CD4-positive, alpha-beta T cell (primary cell): Measurements from ENCODE around the gene TBC1D3B. TPM values are rescaled to one million over a fixed set of nuclear protein-coding genes. Genes with fewer than 3 reads are reported as not detected.

Source experiments
- ATAC-seq: fragments of 200-7000 bp; cut with Tn5 transposase; one replicate; pipeline ENCODE4 v1.10.0; 2022; ENCODE audit warnings: mild to moderate bottlenecking; ENCODE audit not compliant: poor library complexity
- CTCF ChIA-PET: fragments of 350-600 bp; sonication (Branson Sonifier 250); formaldehyde crosslinking; loops from one replicate; lab custom pipeline; 2021; ENCODE audit warnings: antibody characterized with exemption, inconsistent platforms; lab: Charles Lee
- POLR2A ChIA-PET: fragments of 350-600 bp; sonication (Branson Sonifier 250); formaldehyde crosslinking; loops from one replicate; lab custom pipeline; 2021; ENCODE audit warnings: antibody characterized with exemption, inconsistent platforms; lab: Charles Lee
- DNase-seq, 14 experiments: peaks; one replicate each; pipeline ENCODE4 v3.0.0-alpha.2; 2013 to 2020; ENCODE audit warnings: mixed read lengths in 2 of 14
- H3K27ac ChIP-seq, 2 donors: one replicate each; pipeline versions ENCODE4 v1.5.1 to v1.7.0; 2013; ENCODE audit warnings: low read length in 2 of 2, low read depth in 1 of 2, mild to moderate bottlenecking in 1 of 2
- H3K27me3 ChIP-seq, 2 experiments: 1 replicate in 1 of 2; 2 replicates in 1 of 2; pipeline versions ENCODE4 v1.6.1 to v1.7.0; 2013; ENCODE audit warnings: low read length in 2 of 2, control low read depth in 1 of 2, mild to moderate bottlenecking in 1 of 2, moderate library complexity in 1 of 2; ENCODE audit not compliant: insufficient read depth in 2 of 2, control insufficient read depth in 1 of 2
- H3K36me3 ChIP-seq: one replicate; pipeline ENCODE4 v1.6.1; 2013; ENCODE audit warnings: low read length, control low read depth; ENCODE audit not compliant: insufficient read depth
- H3K4me1 ChIP-seq: one replicate; pipeline ENCODE4 v1.6.1; 2013; ENCODE audit warnings: low read length, control low read depth; ENCODE audit not compliant: insufficient read depth
- H3K4me3 ChIP-seq: one replicate; pipeline ENCODE4 v1.5.1; 2013; ENCODE audit warnings: mild to moderate bottlenecking, low read length, moderate library complexity
- H3K9me3 ChIP-seq, 2 experiments: 1 replicate in 1 of 2; 2 replicates in 1 of 2; pipeline versions ENCODE4 v1.6.1 to v1.7.0; 2013; ENCODE audit warnings: low read length in 2 of 2, mild to moderate bottlenecking in 2 of 2, control low read depth in 1 of 2, moderate library complexity in 1 of 2; ENCODE audit not compliant: control insufficient read depth in 1 of 2, insufficient read depth in 1 of 2
- H3K27ac Mint-ChIP-seq: one replicate; pipeline ENCODE4 v1.8.0; 2020; ENCODE audit warnings: mixed read lengths
- H3K27me3 Mint-ChIP-seq: one replicate; pipeline ENCODE4 v1.8.0; 2021; ENCODE audit warnings: mixed read lengths
- H3K36me3 Mint-ChIP-seq: one replicate; pipeline ENCODE4 v1.8.0; 2021; ENCODE audit warnings: low read depth, mixed read lengths
- H3K4me1 Mint-ChIP-seq: one replicate; pipeline ENCODE4 v1.8.0; 2021; ENCODE audit warnings: low read depth, mixed read lengths
- H3K4me3 Mint-ChIP-seq: one replicate; pipeline ENCODE4 v1.8.0; 2020; ENCODE audit warnings: mild to moderate bottlenecking, mixed read lengths
- H3K9me3 Mint-ChIP-seq: one replicate; pipeline ENCODE4 v1.8.0; 2020; ENCODE audit warnings: mixed read lengths
- intact Hi-C, 2 experiments: fragments of 100-400 bp; cut with DNase I in 1 of 2; cut with micrococcal nuclease in 1 of 2; formaldehyde crosslinking; loops; one replicate each; pipeline versions ENCODE4 v1.15.1 to v1.9.0; 2023 to 2025; cut with DNase I, micrococcal nuclease
- total RNA-seq, 174 experiments: library from RNA in 2 of 174; stranded (reverse) in 2 of 174; gene quantifications; one replicate each; pipeline ENCODE4 v1.2.3 and lab custom pipeline; 2021 to 2026
- TF ChIP-seq, protein P1 (sequence below): fragments of 200-600 bp; IDR thresholded peaks from one replicate; pipeline ENCODE4 v1.8.0; 2022; ENCODE audit warnings: antibody characterized with exemption, mild to moderate bottlenecking

The TBC1D3B gene
- total RNA-seq, 2 experiments from 2014 or later: 1.5 to 1.6 TPM

DNA sequence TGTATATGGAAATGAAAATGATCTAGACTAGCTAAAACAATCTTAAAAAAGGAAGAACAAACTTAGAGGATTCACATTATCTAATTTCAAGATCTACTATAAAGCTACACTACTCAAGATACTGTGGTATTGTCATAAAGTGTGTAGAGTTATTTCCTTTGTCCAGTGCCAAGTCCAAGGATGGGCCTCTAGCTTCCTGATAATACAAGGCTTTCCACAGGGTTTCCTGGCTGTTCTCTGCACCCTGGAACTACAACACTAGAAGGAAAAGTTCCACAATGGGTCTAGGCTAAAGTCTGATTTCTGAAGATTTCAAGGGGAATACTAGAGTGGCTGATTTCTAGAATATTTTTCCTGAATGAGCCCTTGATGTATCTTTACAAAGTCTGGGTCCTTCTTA lies 34.2 kb downstream of the TBC1D3B start:
- CTCF ChIA-PET: no interaction called here
- TF ChIP-seq, protein P1, sequence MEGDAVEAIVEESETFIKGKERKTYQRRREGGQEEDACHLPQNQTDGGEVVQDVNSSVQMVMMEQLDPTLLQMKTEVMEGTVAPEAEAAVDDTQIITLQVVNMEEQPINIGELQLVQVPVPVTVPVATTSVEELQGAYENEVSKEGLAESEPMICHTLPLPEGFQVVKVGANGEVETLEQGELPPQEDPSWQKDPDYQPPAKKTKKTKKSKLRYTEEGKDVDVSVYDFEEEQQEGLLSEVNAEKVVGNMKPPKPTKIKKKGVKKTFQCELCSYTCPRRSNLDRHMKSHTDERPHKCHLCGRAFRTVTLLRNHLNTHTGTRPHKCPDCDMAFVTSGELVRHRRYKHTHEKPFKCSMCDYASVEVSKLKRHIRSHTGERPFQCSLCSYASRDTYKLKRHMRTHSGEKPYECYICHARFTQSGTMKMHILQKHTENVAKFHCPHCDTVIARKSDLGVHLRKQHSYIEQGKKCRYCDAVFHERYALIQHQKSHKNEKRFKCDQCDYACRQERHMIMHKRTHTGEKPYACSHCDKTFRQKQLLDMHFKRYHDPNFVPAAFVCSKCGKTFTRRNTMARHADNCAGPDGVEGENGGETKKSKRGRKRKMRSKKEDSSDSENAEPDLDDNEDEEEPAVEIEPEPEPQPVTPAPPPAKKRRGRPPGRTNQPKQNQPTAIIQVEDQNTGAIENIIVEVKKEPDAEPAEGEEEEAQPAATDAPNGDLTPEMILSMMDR: no peak
- no peak overlapping the region for H3K4me3 ChIP-seq
- ATAC-seq (no peak), DNase-seq (no peak)
- H3K4me1 ChIP-seq: no peaks in the 10 kb centered on the region
- no peaks in the 10 kb centered on the region for H3K9me3 ChIP-seq
- Mint-ChIP-seq H3K27ac (no peak overlapping the region), H3K36me3 (no peaks in the 10 kb centered on the region), H3K4me1 (no peaks in the 10 kb centered on the region), H3K9me3 (no peaks in the 10 kb centered on the region), H3K27me3 (no peaks in the 10 kb centered on the region), H3K4me3 (no peak overlapping the region)
- POLR2A ChIA-PET: no interaction called here
- intact Hi-C loops: loop anchor here (10.0 kb wide), 3 partner anchors 177 to 377 kb away; partner anchors contain the start of gene C17orf50 (in 1 of the 2)
- H3K27ac ChIP-seq: no peak overlapping the region
- no peaks in the 10 kb centered on the region for H3K27me3 ChIP-seq
- no peaks in the 10 kb centered on the region for H3K36me3 ChIP-seq

DNA sequence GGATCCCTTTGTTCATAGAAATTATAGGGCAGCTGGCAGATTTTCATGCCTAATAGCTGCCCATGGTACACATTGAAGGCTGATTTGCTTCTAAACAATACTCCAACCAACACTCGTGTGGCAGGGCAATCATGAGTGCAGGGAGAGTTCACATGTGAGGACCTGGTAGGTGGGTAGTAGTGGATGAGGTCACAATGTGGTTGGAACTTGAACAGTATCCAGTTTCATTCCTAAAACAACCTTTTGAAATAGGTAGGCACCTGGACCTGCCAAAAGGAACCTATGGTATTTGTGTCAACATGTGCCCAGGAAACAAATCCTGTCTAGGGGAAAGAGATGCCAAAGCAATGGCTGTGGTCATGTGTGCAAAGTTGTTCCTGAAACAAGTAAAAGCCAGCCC lies 40.0 kb downstream of the TBC1D3B start:
- H3K36me3 ChIP-seq: no peaks in the 10 kb centered on the region
- H3K4me1 ChIP-seq: no peaks in the 10 kb centered on the region
- CTCF ChIA-PET: no interaction called here
- H3K9me3 ChIP-seq: no peaks in the 10 kb centered on the region
- peaks cover 10% of the 10 kb centered on the region for H3K27me3 Mint-ChIP-seq
- H3K27ac Mint-ChIP-seq: no peak overlapping the region
- H3K4me1 Mint-ChIP-seq: no peaks in the 10 kb centered on the region
- no peak overlapping the region for H3K27ac ChIP-seq
- no peak for DNase-seq
- no peaks in the 10 kb centered on the region for H3K9me3 Mint-ChIP-seq
- TF ChIP-seq, protein P1: no peak
- H3K4me3 ChIP-seq: no peak overlapping the region
- peaks cover 0 to 3% of the 10 kb centered on the region in 2 experiments for H3K27me3 ChIP-seq
- intact Hi-C loops: no loop called here
- POLR2A ChIA-PET: no interaction called here
- no peak for ATAC-seq
- H3K4me3 Mint-ChIP-seq: no peak overlapping the region
- no peaks in the 10 kb centered on the region for H3K36me3 Mint-ChIP-seq

DNA sequence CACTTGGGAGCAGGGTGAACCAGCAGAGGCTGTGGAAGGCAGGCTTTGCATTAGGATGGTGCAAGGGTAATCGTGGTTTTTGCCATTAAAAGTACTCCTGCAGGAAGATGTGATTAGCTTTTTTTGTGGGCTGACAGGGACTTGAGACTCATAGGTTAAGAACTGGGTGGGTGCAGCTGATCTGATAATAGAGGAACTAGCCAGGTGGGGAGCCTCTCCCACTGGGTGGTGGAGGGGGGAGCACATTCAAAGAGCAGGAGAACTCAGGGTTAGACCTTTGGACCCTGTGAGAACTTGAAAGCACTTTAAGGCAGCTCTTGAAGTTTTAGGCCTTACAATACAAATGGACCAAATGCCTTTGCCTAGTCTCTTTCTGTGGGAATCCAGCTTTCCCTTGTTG lies 40.4 kb downstream of the TBC1D3B start:
- no peak overlapping the region for H3K27ac Mint-ChIP-seq
- H3K4me1 Mint-ChIP-seq: no peaks in the 10 kb centered on the region
- ATAC-seq: no peak
- ChIA-PET POLR2A (no interaction called here), CTCF (no interaction called here)
- peaks cover 10% of the 10 kb centered on the region for H3K27me3 Mint-ChIP-seq
- H3K27me3 ChIP-seq: peaks cover 0 to 3% of the 10 kb centered on the region in 2 experiments
- H3K4me3 ChIP-seq: no peak overlapping the region
- H3K36me3 Mint-ChIP-seq: no peaks in the 10 kb centered on the region
- no peak for DNase-seq
- H3K4me3 Mint-ChIP-seq: no peak overlapping the region
- TF ChIP-seq, protein P1: no peak
- H3K9me3 ChIP-seq: no peaks in the 10 kb centered on the region
- no peak overlapping the region for H3K27ac ChIP-seq
- intact Hi-C loops: no loop called here
- no peaks in the 10 kb centered on the region for H3K36me3 ChIP-seq
- no peaks in the 10 kb centered on the region for H3K4me1 ChIP-seq
- H3K9me3 Mint-ChIP-seq: no peaks in the 10 kb centered on the region
